GM19328 (cell line): Measurements from ENCODE around the gene FHL2.
"Not testable (repeated sequence)": the region's sequence is repeated elsewhere in the genome, so short reads cannot be mapped to it uniquely, and the experiment has no call there.

ENCODE experiments used
- ATAC-seq: cut with Tn5 transposase; IDR thresholded peaks from one replicate; pipeline ENCODE4 v1.9.1; 2021; ENCODE audit warnings: mild to moderate bottlenecking, moderate library complexity; ENCODE audit not compliant: unreplicated experiment

FHL2 gene

DNA sequence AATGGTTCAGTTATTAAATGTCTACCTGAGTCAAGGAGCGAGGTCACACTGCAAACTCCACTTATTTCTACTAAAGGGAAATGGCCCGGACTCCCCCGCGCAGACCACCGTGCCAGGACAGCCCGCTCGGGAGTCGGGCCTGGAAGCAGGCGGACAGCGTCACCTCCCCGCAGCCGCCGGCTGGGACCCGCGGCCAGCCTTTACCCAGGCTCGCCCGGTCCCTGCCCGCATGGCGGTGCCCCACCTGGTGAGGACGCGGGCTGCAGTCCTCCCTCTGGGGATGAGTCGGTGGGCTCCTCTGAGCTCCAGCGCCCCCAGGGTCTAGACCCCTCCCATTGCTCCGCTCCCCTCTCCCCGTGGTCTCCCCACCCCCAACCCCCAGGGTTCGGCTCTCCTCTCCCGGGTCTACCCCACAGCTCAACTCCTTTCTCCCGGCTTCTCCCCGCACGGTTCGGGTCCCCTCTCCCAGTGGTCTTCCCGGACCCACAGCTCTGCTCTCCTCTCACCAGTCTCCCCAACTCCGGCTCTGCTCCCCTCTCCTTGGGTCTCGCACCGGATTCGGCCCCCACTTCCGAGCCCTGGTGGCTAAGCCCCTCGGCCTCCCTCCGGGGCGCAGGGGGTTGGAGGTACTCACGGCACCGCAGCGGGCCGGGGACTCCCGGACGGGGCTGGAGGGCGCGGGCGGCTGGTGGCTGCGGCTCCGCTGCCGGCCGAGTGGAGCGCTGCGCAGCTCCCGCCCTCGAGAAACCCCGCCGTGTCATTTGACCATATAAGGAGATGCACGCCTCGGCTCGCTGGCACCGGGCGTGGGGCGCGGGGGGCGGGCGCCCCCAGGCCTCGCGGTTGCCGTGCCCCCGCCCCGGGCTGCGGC is at the start of gene FHL2:
TSS of gene FHL2 (minus strand) at position 716 of the 871 bp plus-strand sequence. CDS start 12,535 bp downstream, outside the sequence.
- ATAC-seq: peak; percentile 95

- ATAC-seq: no peak
Measured at GRCh38 chr2:105447476-105447875, 48.6 kb upstream of the FHL2 start.

DNA sequence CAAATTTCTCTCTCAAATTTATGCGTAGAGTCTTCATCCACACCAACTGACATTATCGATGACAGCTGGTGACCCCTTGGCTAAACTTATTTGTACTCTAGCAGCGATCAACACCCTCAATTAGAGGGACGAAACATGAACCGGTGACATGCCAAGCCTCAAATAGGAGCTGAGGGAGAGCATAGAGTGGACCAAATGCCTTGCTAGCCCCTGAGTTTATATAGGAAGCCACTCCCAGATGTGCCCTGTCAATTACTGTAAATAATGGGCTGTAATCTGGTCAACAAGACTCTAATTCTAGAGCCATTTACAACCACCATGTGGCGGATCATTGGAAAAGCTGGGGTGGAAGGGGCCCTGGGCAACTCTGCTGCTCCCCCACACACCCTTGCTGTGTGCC is 47.6 kb upstream of the FHL2 start:
- no peak for ATAC-seq

- ATAC-seq: no peak
Measured at GRCh38 chr2:105445976-105446375, 47.1 kb upstream of the FHL2 start.

DNA sequence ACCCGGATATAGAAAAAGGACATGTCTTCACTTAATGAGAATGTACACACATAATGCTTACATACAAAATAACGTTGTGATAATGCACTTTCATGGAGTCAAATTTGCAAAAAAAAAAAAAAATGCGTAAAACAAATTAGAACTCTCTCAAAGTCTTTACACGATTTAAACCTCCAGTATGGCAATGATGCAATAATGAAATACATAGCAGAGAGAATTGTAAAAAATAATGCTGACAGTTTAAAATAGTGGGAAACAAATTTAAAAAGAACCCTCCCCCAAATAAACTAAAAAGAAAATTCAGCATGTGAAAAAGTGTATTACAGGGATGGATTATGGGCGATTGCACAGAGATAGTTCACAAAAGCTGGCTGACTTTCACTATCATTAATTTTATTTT is 46.6 kb upstream of the FHL2 start:
- no peak for ATAC-seq

DNA sequence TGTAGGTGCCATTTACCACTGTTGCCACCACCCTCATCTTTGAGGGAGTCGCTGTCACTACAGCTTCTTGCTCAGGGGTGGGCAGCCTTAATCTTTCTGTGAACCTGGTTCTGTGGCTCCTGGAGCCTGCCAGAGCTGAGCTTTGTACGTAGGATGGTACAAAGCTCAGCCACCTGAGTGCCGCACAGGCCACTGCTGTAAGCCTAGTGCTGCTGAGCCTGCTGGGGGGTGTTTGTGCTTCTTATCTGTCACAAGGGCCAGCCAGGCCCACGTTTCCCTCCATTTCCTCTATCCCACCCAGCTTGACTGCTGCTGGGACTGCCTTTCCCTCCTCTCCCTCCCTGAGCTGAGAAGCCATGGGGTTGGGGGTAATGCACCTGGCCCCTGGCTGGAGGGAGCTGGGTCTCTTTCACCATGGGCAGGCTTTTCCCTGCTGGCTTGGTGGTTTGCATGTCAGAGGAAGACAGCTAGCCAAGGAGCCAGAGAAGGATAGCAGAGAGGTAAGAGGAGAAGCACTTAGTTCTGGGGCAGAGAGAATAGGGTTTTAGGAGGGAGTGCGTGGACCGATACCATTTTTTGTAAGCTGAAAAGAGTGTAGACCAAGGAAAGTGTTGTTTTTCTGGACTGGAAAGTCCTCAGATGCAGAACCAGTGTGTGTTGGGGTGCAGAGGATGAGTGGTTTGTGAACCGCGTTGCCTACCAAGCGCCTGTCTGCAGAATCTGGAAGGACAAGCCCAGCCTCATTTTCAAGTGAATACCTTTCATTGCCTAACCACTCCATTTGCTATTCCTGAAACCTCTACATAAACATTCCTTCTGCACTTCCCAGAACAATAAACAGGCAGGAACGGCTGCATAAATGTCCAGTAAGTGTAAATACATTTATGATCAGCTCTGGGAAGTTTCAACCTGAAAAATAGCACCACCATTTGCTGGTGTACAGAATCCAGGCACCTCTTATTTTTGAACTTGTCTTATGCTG is 45.1 kb upstream of the FHL2 start:
- no peak for ATAC-seq

DNA sequence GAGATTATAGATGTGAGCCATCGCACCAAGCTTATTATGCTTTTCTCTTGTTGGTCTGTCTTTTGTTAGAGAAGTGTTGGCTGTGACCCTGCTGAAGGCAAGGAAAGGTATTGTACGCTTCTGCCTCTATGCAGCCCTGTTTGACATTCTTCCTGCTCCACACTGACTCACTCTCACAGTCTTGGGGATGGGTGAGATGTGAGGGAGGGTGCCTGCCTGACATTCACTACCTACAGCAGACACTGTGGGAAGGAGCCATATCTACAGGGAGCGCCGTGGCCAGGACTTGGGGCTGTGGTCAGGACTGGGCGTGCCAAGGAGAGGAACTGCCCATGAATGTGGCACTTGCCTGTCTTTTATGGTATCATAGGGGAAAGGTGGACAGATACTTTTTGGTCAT is 43.9 kb upstream of the FHL2 start:
- no peak for ATAC-seq

DNA sequence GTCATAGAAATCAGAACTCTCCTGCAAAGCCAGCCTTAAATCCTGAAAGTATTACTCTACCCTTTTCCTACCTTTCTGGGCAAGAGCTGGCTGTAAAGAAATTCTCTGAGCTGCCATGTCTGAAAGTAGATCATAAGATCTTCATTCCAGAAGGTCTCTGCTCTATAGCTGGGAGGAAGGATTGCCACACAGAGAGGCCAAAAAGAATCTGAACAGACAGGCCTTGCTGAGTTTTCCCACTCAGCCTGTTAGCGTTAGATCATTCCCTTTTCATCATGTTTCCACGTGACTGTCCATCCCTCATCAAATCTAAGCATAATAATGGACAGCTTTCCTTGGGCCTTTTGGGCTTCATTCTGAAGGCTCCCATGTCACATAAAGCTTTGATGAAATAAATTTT is 43.2 kb upstream of the FHL2 start:
- ATAC-seq: no peak

DNA sequence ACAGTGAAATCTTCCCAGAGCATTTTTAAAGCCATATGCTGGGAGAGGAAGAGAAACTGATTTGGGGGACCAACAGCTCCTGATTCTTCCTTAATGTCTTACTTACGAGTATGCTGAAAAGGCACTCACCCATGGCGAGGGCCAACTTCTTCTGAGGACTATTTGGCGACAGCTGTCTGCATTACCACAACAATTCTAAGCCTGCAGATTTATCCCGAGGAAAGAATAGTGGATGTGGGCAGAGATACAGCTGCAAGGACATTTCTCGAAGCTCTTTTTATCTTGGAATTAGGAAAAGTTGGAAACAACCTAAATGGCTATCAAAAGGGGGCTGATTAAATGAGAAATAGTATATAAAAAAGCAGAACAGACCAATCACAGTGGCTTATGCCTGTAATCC is 40.3 kb upstream of the FHL2 start:
- no peak for ATAC-seq

DNA sequence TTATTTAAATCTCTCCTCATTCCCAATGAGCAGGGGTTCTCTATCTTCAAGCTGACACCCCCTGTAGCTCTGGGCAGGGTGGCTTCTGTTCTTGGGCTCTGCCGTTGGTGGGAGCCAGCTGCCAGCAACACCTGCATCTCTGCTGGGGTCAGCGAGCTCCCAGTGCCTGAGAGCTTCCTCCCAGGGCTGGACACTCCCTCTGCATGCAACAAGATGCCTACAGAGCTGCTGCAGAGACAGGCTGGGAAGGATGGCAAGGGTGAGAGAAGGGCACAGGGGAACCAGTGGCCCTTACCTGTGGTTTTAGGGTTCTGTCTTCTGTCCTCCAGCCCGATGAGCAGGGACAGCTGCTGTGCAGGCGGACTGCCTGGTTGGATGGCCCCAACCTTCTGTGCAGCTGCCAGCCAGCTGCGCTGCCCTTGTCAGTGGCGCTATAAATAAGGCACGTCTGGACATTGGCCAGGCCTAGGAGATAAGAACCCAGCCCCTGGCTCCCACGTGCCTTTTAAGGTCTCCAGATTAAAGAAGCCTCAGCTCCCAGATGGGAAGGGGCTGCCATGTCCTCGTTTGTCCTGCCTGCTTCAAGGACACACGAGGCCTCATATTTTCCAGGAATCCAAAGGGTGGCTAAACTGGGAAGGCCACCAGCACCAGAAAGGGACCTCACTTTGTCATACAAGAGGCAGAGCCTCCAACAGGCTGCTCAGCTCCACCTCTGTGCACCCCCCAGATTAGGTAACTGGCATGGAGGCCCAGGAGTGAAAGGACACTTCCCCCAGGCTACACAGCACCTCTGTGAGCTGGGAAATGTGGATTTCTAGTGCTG is 39.5 kb upstream of the FHL2 start:
- no peak for ATAC-seq

- no peak for ATAC-seq
Measured at GRCh38 chr2:105437708-105438103, 38.9 kb upstream of the FHL2 start.

DNA sequence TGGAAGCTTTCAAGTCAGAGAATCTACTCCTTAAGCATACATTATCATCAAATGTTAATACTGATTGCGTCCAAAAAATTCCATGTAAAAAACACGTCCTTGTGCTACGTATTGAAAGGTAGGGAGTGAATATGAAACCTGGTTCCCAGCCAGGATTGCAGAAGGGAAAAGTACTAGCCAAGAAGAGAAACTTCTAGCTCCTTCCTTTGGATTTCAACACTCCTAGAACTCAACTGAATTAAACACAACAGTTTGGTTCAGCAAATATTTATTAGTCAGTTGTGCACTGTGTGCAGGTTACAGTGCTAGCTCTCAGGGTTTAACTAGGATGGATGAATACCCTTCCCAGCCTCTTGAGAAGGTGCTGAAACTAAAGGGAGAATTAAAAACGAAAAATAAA is 33.9 kb upstream of the FHL2 start:
- ATAC-seq: no peak

DNA sequence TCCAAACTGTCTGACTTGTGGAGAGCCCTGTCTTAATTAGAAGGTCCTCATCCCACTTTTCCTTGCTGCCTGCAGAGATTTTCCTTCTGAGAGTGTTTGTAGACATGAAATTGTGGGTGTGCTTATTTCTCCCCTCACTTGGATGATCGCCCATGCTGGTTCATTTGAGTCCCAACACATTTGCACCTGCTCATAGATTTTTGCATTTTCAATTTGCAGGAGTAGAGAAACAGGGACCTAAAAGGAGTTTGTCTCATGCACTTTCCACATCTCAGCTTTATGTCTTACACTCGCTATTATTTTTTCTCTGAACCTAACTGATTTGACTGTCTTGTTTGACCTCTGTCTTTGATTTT is 33.2 kb upstream of the FHL2 start:
- ATAC-seq: no peak

DNA sequence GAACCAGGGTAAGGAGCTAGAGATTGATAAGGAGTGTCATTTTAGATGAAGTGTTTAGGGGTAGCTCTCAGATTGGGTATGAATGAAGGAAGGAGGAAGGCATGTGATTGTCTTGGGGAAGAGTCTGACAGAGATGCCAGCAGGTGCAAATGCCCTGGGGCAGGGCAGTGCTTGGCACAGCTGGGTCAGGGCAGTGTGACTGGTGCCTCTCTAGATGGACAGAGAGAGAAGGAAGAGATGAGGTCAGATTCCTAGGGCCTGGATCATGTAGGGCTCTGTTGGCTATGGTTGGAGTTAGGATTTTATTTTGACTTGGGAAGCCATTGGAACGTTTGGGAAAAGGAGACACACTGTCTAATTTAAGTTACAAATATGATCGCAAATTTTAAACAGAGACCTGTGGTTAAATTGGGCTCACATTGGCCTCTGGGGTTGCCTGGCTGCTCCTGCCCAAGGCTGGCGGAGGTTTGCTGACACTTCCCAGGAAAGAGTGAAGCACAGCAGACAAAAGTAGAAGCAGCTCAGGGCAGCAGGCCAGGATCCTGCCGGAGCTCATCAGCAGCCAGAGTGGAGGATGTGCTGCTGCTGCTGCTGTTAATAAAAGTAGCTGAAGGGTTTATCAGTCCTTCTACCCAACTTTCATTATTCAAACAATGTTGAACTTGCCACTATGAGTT is 32.7 kb upstream of the FHL2 start:
- no peak for ATAC-seq

GRCh38 chr2:105428387-105429018 is 29.7 kb upstream of the FHL2 start:
- no peak for ATAC-seq

DNA sequence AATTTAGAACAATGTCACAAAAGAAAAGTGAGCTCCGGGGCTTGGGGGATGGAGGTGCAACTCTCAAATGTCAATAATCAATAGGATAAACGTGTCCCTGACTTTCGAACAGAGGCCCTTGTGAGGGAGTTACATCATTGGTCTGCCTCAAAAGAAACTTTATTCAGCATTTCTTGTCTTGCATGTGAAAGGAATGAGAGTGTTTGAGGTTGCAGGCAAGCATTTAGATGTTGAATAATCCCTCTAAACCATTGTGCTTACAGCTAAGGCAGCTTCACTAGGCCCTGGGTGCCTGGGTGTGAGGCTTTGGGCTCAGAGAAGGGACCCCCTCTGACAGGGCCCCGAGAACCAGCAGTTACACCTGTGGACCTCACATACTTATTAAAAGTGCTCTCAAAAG is 28.6 kb upstream of the FHL2 start:
- ATAC-seq: no peak

GRCh38 chr2:105426626-105427292 is 27.9 kb upstream of the FHL2 start:
- no peak for ATAC-seq

DNA sequence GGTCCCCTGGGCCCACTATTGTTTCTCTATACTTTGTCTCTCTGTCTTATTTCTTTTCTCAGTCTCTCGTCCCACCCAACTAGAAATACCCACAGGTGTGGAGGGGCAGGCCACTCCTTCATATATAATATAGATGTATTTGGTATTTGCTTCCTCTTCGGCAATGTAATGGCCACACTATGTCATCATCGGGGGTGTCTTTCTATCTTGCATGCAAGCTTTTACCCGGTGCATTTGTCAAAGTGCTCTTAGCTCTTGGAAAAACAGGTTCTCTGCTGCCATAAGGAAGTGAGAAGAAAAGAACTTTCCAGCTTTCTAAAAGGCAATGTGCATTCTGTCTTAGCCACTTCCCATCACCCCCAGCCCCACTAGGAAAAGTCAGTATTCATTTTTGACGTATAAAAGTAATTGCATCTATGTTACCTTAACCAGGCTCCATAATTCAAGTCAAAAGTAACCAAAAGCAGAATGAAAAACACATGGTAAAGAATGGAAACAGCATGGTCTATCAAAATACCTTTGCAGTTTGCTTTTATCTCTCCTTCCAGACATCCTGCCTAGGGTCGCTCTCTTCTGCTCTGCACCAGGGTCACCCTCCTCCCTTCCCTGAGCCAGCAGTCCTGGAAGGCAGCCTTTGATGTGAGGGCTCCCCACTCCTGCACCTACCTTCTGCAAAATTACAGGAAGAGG is 27.2 kb upstream of the FHL2 start:
- no peak for ATAC-seq

GRCh38 chr2:105424836-105425235 is 26.0 kb upstream of the FHL2 start:
- not testable (repeated sequence) for ATAC-seq
